Ovary (tissue), 3 donors: ENCODE data around the gene MAD2L1BP.

ENCODE experiments used
- EP300 ChIP-seq: sonication (generic); formaldehyde crosslinking; IDR thresholded peaks from one replicate; pipeline ENCODE4 v1.6.1; 2017; ENCODE audit warnings: antibody characterized with exemption
- TF ChIP-seq, protein P1 (sequence below), 3 donors: fragments of 450-650 bp in 2 of 3; fragments of 200-600 bp in 1 of 3; IDR thresholded peaks; one replicate each; pipeline versions ENCODE4 v1.5.1 to v1.8.0; 2016 to 2022; ENCODE audit warnings: antibody characterized with exemption in 3 of 3, mild to moderate bottlenecking in 1 of 3
- donor health status: DM: no; HTN: no; CAD: no.

DNA sequence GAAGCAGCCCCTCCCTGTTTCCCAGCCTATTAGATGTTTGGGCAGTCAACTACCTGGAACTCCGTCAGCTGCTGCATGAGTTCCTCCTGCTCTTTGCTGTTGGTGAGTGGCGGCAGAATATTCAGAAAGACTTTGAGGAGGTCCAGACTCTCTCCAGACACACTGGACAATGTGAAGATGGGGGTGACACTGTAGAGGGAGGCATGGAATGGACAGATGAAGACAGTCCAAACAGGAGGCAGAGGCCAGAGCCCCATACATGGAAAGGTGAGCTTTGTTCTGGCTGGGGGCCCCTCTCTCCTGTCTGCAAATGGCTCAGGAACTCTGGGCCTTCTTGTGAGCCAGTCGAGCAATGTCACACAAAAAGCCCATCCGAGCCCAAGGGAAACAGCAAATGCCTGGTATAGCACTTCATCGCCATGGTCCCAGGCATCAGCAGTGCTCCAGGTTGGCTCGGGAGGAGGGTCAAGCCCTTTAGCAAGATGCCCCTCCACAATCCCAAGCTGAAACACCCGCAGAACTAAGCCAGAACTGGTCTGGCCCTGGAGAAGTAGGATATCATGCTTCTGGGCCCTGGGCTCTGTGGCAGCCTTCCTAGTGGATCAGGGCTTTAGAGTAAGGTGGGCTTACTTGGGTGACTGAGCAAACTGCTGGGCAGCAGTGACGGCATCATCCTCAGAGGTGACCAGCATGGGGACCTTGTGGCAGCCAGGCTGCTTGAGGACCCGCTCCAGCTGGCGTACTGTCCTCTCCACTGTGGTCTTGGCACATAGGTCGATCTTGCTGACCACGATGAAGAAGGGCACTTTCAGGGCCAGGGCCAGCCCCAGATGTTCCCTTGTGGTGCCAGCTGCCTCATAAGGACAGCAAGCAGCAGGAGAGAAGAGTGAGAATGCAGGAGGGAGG is 11.5 kb upstream of the MAD2L1BP start:
- TF ChIP-seq EP300 = no peak
- TF ChIP-seq, protein P1, sequence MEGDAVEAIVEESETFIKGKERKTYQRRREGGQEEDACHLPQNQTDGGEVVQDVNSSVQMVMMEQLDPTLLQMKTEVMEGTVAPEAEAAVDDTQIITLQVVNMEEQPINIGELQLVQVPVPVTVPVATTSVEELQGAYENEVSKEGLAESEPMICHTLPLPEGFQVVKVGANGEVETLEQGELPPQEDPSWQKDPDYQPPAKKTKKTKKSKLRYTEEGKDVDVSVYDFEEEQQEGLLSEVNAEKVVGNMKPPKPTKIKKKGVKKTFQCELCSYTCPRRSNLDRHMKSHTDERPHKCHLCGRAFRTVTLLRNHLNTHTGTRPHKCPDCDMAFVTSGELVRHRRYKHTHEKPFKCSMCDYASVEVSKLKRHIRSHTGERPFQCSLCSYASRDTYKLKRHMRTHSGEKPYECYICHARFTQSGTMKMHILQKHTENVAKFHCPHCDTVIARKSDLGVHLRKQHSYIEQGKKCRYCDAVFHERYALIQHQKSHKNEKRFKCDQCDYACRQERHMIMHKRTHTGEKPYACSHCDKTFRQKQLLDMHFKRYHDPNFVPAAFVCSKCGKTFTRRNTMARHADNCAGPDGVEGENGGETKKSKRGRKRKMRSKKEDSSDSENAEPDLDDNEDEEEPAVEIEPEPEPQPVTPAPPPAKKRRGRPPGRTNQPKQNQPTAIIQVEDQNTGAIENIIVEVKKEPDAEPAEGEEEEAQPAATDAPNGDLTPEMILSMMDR (IDR thresholded peaks at IDR 0.05) = no peak
